A549 (cell line): ENCODE results near the gene RNGTT. TPM values are rescaled to one million over a fixed set of nuclear protein-coding genes. Genes with fewer than 3 reads are reported as not detected.

Source experiments
- ATAC-seq, 2 experiments: fragments of 200-7000 bp in 1 of 2; fragments of >200 bp in 1 of 2; cut with Nextera tagmentation in 1 of 2; cut with Tn5 transposase in 1 of 2; 3 replicates each; pipeline versions ENCODE4 v1.8.0 to v1.9.1; 2018 to 2020; ENCODE audit warnings: mild to moderate bottlenecking in 1 of 2, moderate library complexity in 1 of 2
- CTCF ChIA-PET: fragments of 300-600 bp; sonication (Branson Sonifier 250); formaldehyde crosslinking; extraction: SDS; loops from one replicate; lab custom pipeline; 2021; ENCODE audit warnings: antibody characterized with exemption, inconsistent platforms; lab: Yijun Ruan, JAX
- POLR2A ChIA-PET: fragments of 350-600 bp; formaldehyde crosslinking; extraction: SDS; loops from one replicate; lab custom pipeline; 2021; ENCODE audit warnings: antibody characterized with exemption, inconsistent platforms; lab: Yijun Ruan, JAX
- DNase-seq, 2 experiments: peaks; one replicate each; pipeline versions ENCODE4 v3.0.0 to v3.0.0-alpha.2; 2011 to 2016; ENCODE audit warnings: low read depth in 1 of 2, low spot score in 1 of 2
- FAIRE-seq: peaks from 2 replicates; lab custom pipeline; 2011; peaks lifted over from hg19 to GRCh38; lab: Jason Lieb, UNC
- H3K27ac ChIP-seq, 2 experiments: fragments of >200 bp; sonication (Bioruptor Twin); formaldehyde crosslinking; 3 replicates each; pipeline ENCODE4 v1.5.1; 2016 to 2017
- H3K4me1 ChIP-seq: fragments of >200 bp; sonication (Bioruptor Twin); formaldehyde crosslinking; 3 replicates; pipeline ENCODE4 v1.6.1; 2016
- H3K4me2 ChIP-seq: fragments of >200 bp; sonication (Bioruptor Twin); formaldehyde crosslinking; 3 replicates; pipeline ENCODE4 v1.6.1; 2016
- H3K4me3 ChIP-seq: fragments of >200 bp; sonication (Bioruptor Twin); formaldehyde crosslinking; 3 replicates; pipeline ENCODE4 v1.5.1; 2016
- H3K9me3 ChIP-seq: fragments of >200 bp; sonication (Bioruptor Twin); formaldehyde crosslinking; 3 replicates; pipeline ENCODE4 v1.6.1; 2016
- CBX2 ChIP-seq: fragments of 200-600 bp; sonication (generic); IDR thresholded peaks from 2 replicates; pipeline ENCODE4 v1.6.1; 2016; ENCODE audit warnings: low read depth, mild to moderate bottlenecking, borderline replicate concordance
- CBX8 ChIP-seq: fragments of 200-600 bp; sonication (generic); IDR thresholded peaks from 2 replicates; pipeline ENCODE4 v1.6.1; 2016
- CHD2 ChIP-seq: fragments of 150-350 bp; IDR thresholded peaks from 2 replicates; pipeline ENCODE4 v1.6.1; 2014; ENCODE audit warnings: low read length; ENCODE audit not compliant: partially characterized antibody
- CHD4 ChIP-seq: fragments of 200-600 bp; sonication (generic); IDR thresholded peaks from 2 replicates; pipeline ENCODE4 v1.6.1; 2016; ENCODE audit warnings: antibody characterized with exemption, mild to moderate bottlenecking, borderline replicate concordance
- FOSL2 ChIP-seq, 2 experiments: fragments of 450-650 bp in 1 of 2; fragments of >200 bp in 1 of 2; sonication (Bioruptor Twin) in 1 of 2; formaldehyde crosslinking; IDR thresholded peaks; 2 replicates each; pipeline versions ENCODE4 v1.5.0 to v1.6.1; 2016 to 2020; ENCODE audit warnings: mild to moderate bottlenecking in 1 of 2, moderate library complexity in 1 of 2
- FOXS1 ChIP-seq: fragments of 250-450 bp; sonication (Bioruptor Pico); IDR thresholded peaks from 2 replicates; pipeline ENCODE4 v1.5.0; 2020; ENCODE audit warnings: mild to moderate bottlenecking, moderate library complexity
- GATA3 ChIP-seq: IDR thresholded peaks from 2 replicates; pipeline ENCODE4 v1.6.1; 2012; ENCODE audit warnings: borderline replicate concordance
- HES2 ChIP-seq: fragments of >200 bp; sonication (Bioruptor Twin); formaldehyde crosslinking; IDR thresholded peaks from 2 replicates; pipeline ENCODE4 v1.6.1; 2016
- HMGXB4 ChIP-seq: fragments of 250-450 bp; sonication (Bioruptor Pico); IDR thresholded peaks from 2 replicates; pipeline ENCODE4 v1.5.0; 2021; ENCODE audit warnings: mild to moderate bottlenecking, moderate library complexity, borderline replicate concordance
- HOXB13 ChIP-seq: fragments of 250-450 bp; sonication (Bioruptor Pico); IDR thresholded peaks from 2 replicates; pipeline ENCODE4 v1.5.0; 2020; ENCODE audit warnings: low read depth, mild to moderate bottlenecking, moderate library complexity
- HOXB5 ChIP-seq: fragments of 250-450 bp; sonication (Bioruptor Pico); IDR thresholded peaks from 2 replicates; pipeline ENCODE4 v1.5.0; 2020; ENCODE audit warnings: mild to moderate bottlenecking, moderate library complexity
- JUNB ChIP-seq: fragments of >200 bp; sonication (Bioruptor Twin); formaldehyde crosslinking; IDR thresholded peaks from 2 replicates; pipeline ENCODE4 v1.6.1; 2016
- KDM5A ChIP-seq: fragments of 200-600 bp; sonication (generic); IDR thresholded peaks from 2 replicates; pipeline ENCODE4 v1.6.1; 2016; ENCODE audit warnings: antibody characterized with exemption, mild to moderate bottlenecking
- MAFK ChIP-seq: fragments of 450-650 bp; IDR thresholded peaks from 2 replicates; pipeline ENCODE4 v1.6.1; 2014; ENCODE audit not compliant: partially characterized antibody
- MAX ChIP-seq: IDR thresholded peaks from 2 replicates; pipeline ENCODE4 v1.6.1; 2012
- MAZ ChIP-seq: fragments of 150-350 bp; IDR thresholded peaks from 2 replicates; pipeline ENCODE4 v1.6.1; 2014; ENCODE audit warnings: antibody characterized with exemption, low read depth, low read length, borderline replicate concordance
- NPAS2 ChIP-seq: fragments of 250-450 bp; sonication (Bioruptor Pico); IDR thresholded peaks from 2 replicates; pipeline ENCODE4 v1.8.0; 2022; ENCODE audit warnings: mild to moderate bottlenecking, moderate library complexity, borderline replicate concordance
- RCOR1 ChIP-seq: fragments of 150-350 bp; IDR thresholded peaks from 2 replicates; pipeline ENCODE4 v1.6.1; 2014; ENCODE audit warnings: antibody characterized with exemption, low read length, low read depth
- REST ChIP-seq: fragments of 200-600 bp; sonication (generic); IDR thresholded peaks from 2 replicates; pipeline ENCODE4 v1.6.1; 2016; ENCODE audit warnings: antibody characterized with exemption, mild to moderate bottlenecking, moderate library complexity
- USF2 ChIP-seq: fragments of 450-650 bp; IDR thresholded peaks from 2 replicates; pipeline ENCODE4 v1.6.1; 2014; ENCODE audit warnings: antibody characterized with exemption
- ZNF302 ChIP-seq: fragments of 250-450 bp; sonication (Bioruptor Pico); IDR thresholded peaks from 2 replicates; pipeline ENCODE4 v1.9.0; 2021; ENCODE audit warnings: inconsistent platforms, mild to moderate bottlenecking, moderate library complexity
- whole genome bisulfite sequencing: methylation state at CpG from one replicate; pipeline ENCODE4 v1.1.6; 2017; ENCODE audit errors: missing lambda C conversion rate; 5-methylcytosine and 5-hydroxymethylcytosine counted together
- polyA plus RNA-seq, 4 experiments: library from polyadenylated mRNA; depleted of rRNA in 3 of 4; stranded (reverse); fragments of >200 nt; fragmentation: RNase III in 1 of 4; extraction: RNeasy Plus Mini Kit Qiagen cat#74134 plus additional on column Dnase treatment in 1 of 4; gene quantifications; 2 replicates in 3 of 4; 3 replicates in 1 of 4; pipeline ENCODE4 v1.2.3, GENCODE V29; 2011 to 2017

Gene RNGTT
- polyA plus RNA-seq, 2 of the 4 experiments (the other 2 are of a cell fraction), result 11.6 to 15.0 TPM

- Histone ChIP-seq H3K4me3 (no peak overlapping the region), H3K4me2 (peak overlapping the region; percentile 71), H3K9me3 (no peaks in the 10 kb centered on the region), H3K4me1 (peaks cover 33% of the 10 kb centered on the region), H3K27ac (peak overlapping the region; percentile 52 to 83)
- POLR2A ChIA-PET, result no interaction called here
- ATAC-seq (peak; percentile 89), FAIRE-seq (peak; percentile 49), DNase-seq (peak; percentile 13 to 54)
- 22% methylated on average over 2 of the region's 2 CpGs for WGBS
- CTCF ChIA-PET, result interaction anchor here (0.6 to 1.1 kb wide), 2 partner anchors 66 to 113 kb away, joined by 3 to 4 read pairs; no protein-coding TSS in a partner anchor
- TF ChIP-seq CBX2, result no peak
- TF ChIP-seq RCOR1, result no peak
- peak; percentile 21; the same call in 1 of the 2 replicates for TF ChIP-seq GATA3
- peak; percentile 91 for TF ChIP-seq MAFK
- TF ChIP-seq FOSL2 (IDR thresholded peaks at IDR 0.05), result no peak
- peak; percentile 57 for TF ChIP-seq FOSL2 (CRISPR knock-in tag; IDR thresholded peaks at IDR 0.05)
- TF ChIP-seq NPAS2, result no peak
- no peak for TF ChIP-seq CBX8
- no peak for TF ChIP-seq USF2
- peak; percentile 24; the same call in 1 of the 2 replicates for TF ChIP-seq MAX
- no peak for TF ChIP-seq CHD4
- TF ChIP-seq JUNB, result peak; percentile 41
- no peak for TF ChIP-seq ZNF302 (CRISPR knock-in tag)
- no peak for TF ChIP-seq FOXS1 (CRISPR knock-in tag)
Observed at GRCh38 chr6:88867841-88868731, 95.3 kb downstream of the RNGTT start.

GRCh38 chr6:88866856-88867255 lies 96.6 kb downstream of the RNGTT start:
- Histone ChIP-seq H3K27ac (peak overlapping the region in 1 of 2 experiments; percentile 67; a peak in 3 of 6 replicates), H3K4me2 (no peak overlapping the region), H3K4me1 (peaks cover 33% of the 10 kb centered on the region), H3K9me3 (no peaks in the 10 kb centered on the region), H3K4me3 (no peak overlapping the region)
- ChIA-PET POLR2A (no interaction called here), CTCF (no interaction called here)
- no peak for DNase-seq
- TF ChIP-seq HMGXB4 (CRISPR knock-in tag) (no peak), REST (no peak), CHD2 (no peak), HOXB5 (CRISPR knock-in tag) (no peak), KDM5A (no peak), HOXB13 (CRISPR knock-in tag) (no peak), MAZ (no peak), MAX (no peak), CBX2 (no peak), FOXS1 (CRISPR knock-in tag) (no peak), HES2 (no peak)
- 93% methylated on average over 2 of the region's 2 CpGs for WGBS
- FAIRE-seq, result no peak
- no peak for ATAC-seq
